ENCODE data around the gene PLCL1. TPM values are rescaled to one million over a fixed set of nuclear protein-coding genes. Genes with fewer than 3 reads are reported as not detected.

Gene PLCL1
- total and polyA plus RNA-seq, 2 donors from 2014 or later = 13.6 to 14.7 TPM

DNA sequence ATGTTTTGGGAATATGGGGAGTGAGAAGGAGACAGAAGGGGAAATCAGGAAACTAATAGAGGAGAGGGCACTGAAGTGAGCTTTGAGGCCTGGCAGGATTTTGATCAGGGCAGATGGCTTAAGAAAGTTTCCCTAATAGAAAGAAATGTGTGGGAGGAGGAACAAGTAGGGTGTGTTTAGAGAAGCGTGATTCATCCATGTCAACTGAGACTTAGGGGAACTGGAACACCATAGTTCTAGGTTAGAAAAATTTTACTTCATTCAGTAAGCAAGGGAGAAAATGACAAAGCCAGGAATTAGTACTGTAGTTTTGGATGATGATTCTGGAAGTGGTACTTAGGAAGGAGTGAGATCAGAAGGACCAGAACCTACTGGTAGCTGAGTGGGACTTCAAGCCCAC lies 296.0 kb downstream of the PLCL1 start:
- Histone ChIP-seq H3K27me3 (ENCODE audit: control insufficient read depth, insufficient read depth, low read length) (no peaks in the 10 kb centered on the region), H3K4me3 (ENCODE audit: low read length in 3 of 3) (no peak overlapping the region), H3K4me1 (ENCODE audit: control insufficient read depth in 2 of 3, insufficient read depth in 2 of 3, low read depth in 1 of 3, low read length in 3 of 3) (peaks cover 0 to 29% (median 7%) of the 10 kb centered on the region in 3 donors), H3K36me3 (ENCODE audit: control insufficient read depth in 2 of 3, insufficient read depth in 3 of 3, low read length in 3 of 3) (peaks cover 0 to 16% (median 2%) of the 10 kb centered on the region in 3 donors), H3K27ac (ENCODE audit: low read depth in 2 of 2, low read length in 2 of 2) (no peak overlapping the region), H3K9ac (ENCODE audit: low read length in 3 of 3) (no peak overlapping the region), H3K9me3 (ENCODE audit: control insufficient read depth in 2 of 3, insufficient read depth in 1 of 3, low read length in 3 of 3) (peaks cover 0 to 2% (median 0%) of the 10 kb centered on the region in 3 donors)
- intact Hi-C loops (cut with DNase I) = no loop called here
- TF ChIP-seq, protein P1, sequence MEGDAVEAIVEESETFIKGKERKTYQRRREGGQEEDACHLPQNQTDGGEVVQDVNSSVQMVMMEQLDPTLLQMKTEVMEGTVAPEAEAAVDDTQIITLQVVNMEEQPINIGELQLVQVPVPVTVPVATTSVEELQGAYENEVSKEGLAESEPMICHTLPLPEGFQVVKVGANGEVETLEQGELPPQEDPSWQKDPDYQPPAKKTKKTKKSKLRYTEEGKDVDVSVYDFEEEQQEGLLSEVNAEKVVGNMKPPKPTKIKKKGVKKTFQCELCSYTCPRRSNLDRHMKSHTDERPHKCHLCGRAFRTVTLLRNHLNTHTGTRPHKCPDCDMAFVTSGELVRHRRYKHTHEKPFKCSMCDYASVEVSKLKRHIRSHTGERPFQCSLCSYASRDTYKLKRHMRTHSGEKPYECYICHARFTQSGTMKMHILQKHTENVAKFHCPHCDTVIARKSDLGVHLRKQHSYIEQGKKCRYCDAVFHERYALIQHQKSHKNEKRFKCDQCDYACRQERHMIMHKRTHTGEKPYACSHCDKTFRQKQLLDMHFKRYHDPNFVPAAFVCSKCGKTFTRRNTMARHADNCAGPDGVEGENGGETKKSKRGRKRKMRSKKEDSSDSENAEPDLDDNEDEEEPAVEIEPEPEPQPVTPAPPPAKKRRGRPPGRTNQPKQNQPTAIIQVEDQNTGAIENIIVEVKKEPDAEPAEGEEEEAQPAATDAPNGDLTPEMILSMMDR (IDR thresholded peaks at IDR 0.05; ENCODE audit: borderline replicate concordance, extremely low read depth, insufficient read depth) = no peak
- DNase-seq = no peak
- FAIRE-seq = no peak

DNA sequence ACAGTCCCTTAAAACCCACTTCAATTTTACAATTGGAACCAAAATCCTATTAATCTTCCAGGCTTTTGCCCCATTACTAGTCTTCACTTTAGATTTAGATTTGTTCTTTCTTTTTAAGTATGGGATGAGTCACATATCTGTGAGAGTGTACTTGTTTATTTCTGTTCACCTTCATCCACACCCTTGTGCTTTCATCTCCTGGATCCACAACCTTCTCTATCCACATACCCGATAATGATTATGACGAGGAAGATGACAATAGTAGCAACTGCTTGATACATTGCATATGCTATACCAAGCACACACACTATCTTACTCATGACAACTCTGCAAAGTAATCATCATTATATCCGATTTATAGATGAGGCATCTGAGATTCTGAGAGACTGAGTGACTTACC lies 297.3 kb downstream of the PLCL1 start:
- H3K9me3 ChIP-seq (ENCODE audit: control insufficient read depth in 2 of 3, insufficient read depth in 1 of 3, low read length in 3 of 3) = no peaks in the 10 kb centered on the region
- peaks cover 0 to 19% (median 5%) of the 10 kb centered on the region in 3 donors for H3K4me1 ChIP-seq (ENCODE audit: control insufficient read depth in 2 of 3, insufficient read depth in 2 of 3, low read depth in 1 of 3, low read length in 3 of 3)
- peaks cover 0 to 16% (median 2%) of the 10 kb centered on the region in 3 donors for H3K36me3 ChIP-seq (ENCODE audit: control insufficient read depth in 2 of 3, insufficient read depth in 3 of 3, low read length in 3 of 3)
- no peaks in the 10 kb centered on the region for H3K27me3 ChIP-seq (ENCODE audit: control insufficient read depth, insufficient read depth, low read length)
- intact Hi-C loops (cut with DNase I) = no loop called here
- H3K4me3 ChIP-seq (ENCODE audit: low read length in 3 of 3) = no peak overlapping the region
- FAIRE-seq (no peak), DNase-seq (no peak)
- TF ChIP-seq, protein P1 (IDR thresholded peaks at IDR 0.05; ENCODE audit: borderline replicate concordance, extremely low read depth, insufficient read depth) = no peak
- no peak overlapping the region for H3K27ac ChIP-seq (ENCODE audit: low read depth in 2 of 2, low read length in 2 of 2)
- no peak overlapping the region for H3K9ac ChIP-seq (ENCODE audit: low read length in 3 of 3)

DNA sequence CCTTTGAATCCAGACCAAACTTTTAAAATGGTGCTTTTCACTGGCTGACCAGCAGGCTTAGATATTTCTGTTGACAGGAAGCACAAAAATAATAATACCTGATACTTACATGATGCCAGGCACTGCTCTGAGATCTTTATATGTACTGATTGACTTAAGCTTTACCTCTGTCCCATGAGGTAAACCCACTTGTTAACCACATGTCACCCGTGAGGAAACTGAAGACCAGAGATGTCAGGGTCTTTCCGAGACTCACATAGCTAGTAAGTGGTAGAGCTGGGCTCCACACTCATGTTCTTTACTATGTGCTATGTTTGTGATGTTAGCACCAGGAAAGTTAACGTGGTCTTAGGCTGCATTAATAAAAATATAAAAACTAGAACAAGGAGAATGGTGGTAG lies 297.7 kb downstream of the PLCL1 start:
- DNase-seq (no peak), FAIRE-seq (no peak)
- Histone ChIP-seq H3K27me3 (ENCODE audit: control insufficient read depth, insufficient read depth, low read length) (no peaks in the 10 kb centered on the region), H3K4me1 (ENCODE audit: control insufficient read depth in 2 of 3, insufficient read depth in 2 of 3, low read depth in 1 of 3, low read length in 3 of 3) (peaks cover 0 to 14% (median 3%) of the 10 kb centered on the region in 3 donors), H3K9me3 (ENCODE audit: control insufficient read depth in 2 of 3, insufficient read depth in 1 of 3, low read length in 3 of 3) (no peaks in the 10 kb centered on the region), H3K9ac (ENCODE audit: low read length in 3 of 3) (no peak overlapping the region), H3K36me3 (ENCODE audit: control insufficient read depth in 2 of 3, insufficient read depth in 3 of 3, low read length in 3 of 3) (peaks cover 0 to 18% (median 2%) of the 10 kb centered on the region in 3 donors), H3K4me3 (ENCODE audit: low read length in 3 of 3) (no peak overlapping the region), H3K27ac (ENCODE audit: low read depth in 2 of 2, low read length in 2 of 2) (no peak overlapping the region)
- TF ChIP-seq, protein P1 (IDR thresholded peaks at IDR 0.05; ENCODE audit: borderline replicate concordance, extremely low read depth, insufficient read depth) = no peak
- intact Hi-C loops (cut with DNase I) = no loop called here

DNA sequence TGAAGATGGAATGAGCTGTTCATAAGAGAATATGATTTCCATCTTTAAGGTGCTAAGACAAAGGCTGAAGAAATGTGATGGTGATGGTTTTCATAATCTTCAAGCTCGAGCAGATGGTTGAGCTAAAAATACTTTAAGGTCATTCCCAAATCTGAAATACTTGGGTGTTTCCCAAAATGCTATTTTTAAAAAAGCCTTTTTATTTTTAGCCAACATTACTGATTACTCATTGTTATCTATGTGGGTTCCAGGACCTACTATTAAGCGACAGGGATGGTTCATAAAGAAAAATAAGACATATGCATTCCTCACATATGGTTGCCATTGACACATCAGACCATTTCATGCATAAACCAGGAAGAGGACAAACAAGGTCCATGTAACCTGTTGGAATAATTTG lies 298.5 kb downstream of the PLCL1 start:
- no peaks in the 10 kb centered on the region for H3K9me3 ChIP-seq (ENCODE audit: control insufficient read depth in 2 of 3, insufficient read depth in 1 of 3, low read length in 3 of 3)
- no peak overlapping the region for H3K9ac ChIP-seq (ENCODE audit: low read length in 3 of 3)
- DNase-seq = no peak
- no peak for FAIRE-seq
- peaks cover 0 to 20% (median 2%) of the 10 kb centered on the region in 3 donors for H3K36me3 ChIP-seq (ENCODE audit: control insufficient read depth in 2 of 3, insufficient read depth in 3 of 3, low read length in 3 of 3)
- intact Hi-C loops (cut with DNase I) = no loop called here
- H3K27ac ChIP-seq (ENCODE audit: low read depth in 2 of 2, low read length in 2 of 2) = no peak overlapping the region
- H3K4me3 ChIP-seq (ENCODE audit: low read length in 3 of 3) = no peak overlapping the region
- peaks cover 0 to 7% (median 0%) of the 10 kb centered on the region in 3 donors for H3K4me1 ChIP-seq (ENCODE audit: control insufficient read depth in 2 of 3, insufficient read depth in 2 of 3, low read depth in 1 of 3, low read length in 3 of 3)
- no peaks in the 10 kb centered on the region for H3K27me3 ChIP-seq (ENCODE audit: control insufficient read depth, insufficient read depth, low read length)
- TF ChIP-seq, protein P1 (IDR thresholded peaks at IDR 0.05; ENCODE audit: borderline replicate concordance, extremely low read depth, insufficient read depth) = no peak

Data from kidney (tissue), 14 donors.